ENCODE results near the gene CCDC146. TPM values are rescaled to one million over a fixed set of nuclear protein-coding genes. Genes with fewer than 3 reads are reported as not detected.
A peak's percentile ranks its signal among the peaks of the same experiment; 100 is the strongest.
"Not testable (repeated sequence)": the region's sequence is repeated elsewhere in the genome, so short reads cannot be mapped to it uniquely, and the experiment has no call there.

CCDC146 gene
- total RNA-seq, 1 donor from 2014 or later = 3.2 TPM

DNA sequence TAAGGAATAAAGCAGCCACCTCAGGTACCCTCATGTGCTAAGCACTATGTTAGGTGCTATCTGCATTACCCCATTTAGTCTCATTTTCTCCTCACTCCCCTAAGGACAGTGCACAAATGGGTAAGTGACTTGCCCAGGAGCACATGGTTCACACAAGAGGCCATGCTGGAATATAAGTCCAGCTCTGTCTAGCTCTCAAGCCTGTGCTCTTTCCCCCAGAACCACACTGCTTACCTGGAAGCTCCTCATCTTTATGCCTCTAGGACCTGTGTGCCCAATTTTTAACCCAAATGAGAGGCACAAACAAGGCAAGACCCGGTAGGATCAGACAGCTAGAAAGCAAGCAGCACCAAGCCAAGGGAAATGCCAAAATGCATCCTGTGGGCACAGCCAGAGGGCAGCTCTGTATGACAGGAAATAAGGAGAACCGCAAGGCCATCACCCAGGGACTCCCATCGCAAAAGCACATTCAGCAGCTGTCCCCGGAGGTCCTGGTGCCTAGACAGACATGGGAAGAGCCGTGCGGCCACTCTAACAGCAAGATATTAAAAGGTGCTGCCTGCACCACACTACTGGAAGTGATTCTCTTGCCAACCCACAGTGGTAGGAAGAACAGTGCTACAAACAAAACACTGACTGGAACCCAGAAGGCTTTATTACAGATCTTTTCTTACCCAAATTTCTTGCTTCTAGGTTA lies 205.7 kb downstream of the CCDC146 start:
- no peaks in the 10 kb centered on the region for H3K9me3 Mint-ChIP-seq
- no peak for TF ChIP-seq CTCF (conservative IDR thresholded peaks at IDR 0.05)
- H3K4me1 Mint-ChIP-seq = peaks cover 5% of the 10 kb centered on the region
- no peak overlapping the region for H3K4me3 Mint-ChIP-seq
- H3K27me3 Mint-ChIP-seq (ENCODE audit: low read depth) = no peaks in the 10 kb centered on the region
- no peak for DNase-seq (ENCODE audit: low read depth, low spot score)
- peak overlapping the region; percentile 9 for H3K27ac Mint-ChIP-seq (ENCODE audit: unreplicated experiment)
- H3K36me3 Mint-ChIP-seq (ENCODE audit: low read depth) = no peaks in the 10 kb centered on the region

- Mint-ChIP-seq H3K4me1 (peaks cover 5% of the 10 kb centered on the region), H3K27me3 (ENCODE audit: low read depth) (no peaks in the 10 kb centered on the region), H3K36me3 (ENCODE audit: low read depth) (no peaks in the 10 kb centered on the region), H3K9me3 (no peaks in the 10 kb centered on the region), H3K4me3 (no peak overlapping the region), H3K27ac (ENCODE audit: unreplicated experiment) (no peak overlapping the region)
- no peak for TF ChIP-seq CTCF (conservative IDR thresholded peaks at IDR 0.05)
- no peak for DNase-seq (ENCODE audit: low read depth, low spot score)
These were observed 206.3 kb downstream of the CCDC146 start for GRCh38 chr7:77328669-77329068.

DNA sequence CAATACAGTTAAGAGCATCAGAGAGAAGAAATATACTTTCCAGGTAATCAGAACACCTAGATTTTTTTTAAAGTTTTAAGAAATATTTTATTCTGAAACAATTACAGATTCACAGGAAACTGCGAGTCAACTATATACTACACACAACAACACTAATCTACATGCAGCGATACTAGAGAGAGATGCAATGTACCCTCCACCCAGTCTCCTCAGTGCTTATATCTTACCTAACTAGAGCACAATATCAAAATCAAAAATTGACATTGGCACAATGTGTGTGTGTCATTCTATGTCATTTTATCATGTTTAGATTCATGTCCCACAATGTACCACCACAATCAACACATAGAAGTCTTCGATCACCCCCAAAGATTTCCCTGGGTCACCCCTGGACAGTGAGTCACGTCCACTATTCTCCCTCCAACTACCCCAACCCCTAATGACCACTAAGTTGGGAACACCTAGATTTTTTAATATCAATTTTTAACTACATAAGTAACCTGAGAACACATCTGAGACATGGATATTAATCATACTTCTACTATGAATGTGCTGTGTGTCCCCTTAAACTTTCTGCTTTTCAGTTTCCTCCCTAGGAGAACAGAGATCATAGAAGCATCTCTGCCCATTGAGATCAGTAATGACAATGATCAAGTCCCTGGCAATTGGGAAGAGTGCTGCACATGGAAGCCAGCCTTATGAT lies 207.2 kb downstream of the CCDC146 start:
- Mint-ChIP-seq H3K27ac (ENCODE audit: unreplicated experiment) (no peak overlapping the region), H3K4me1 (peaks cover 5% of the 10 kb centered on the region), H3K4me3 (no peak overlapping the region), H3K9me3 (no peaks in the 10 kb centered on the region), H3K27me3 (ENCODE audit: low read depth) (no peaks in the 10 kb centered on the region), H3K36me3 (ENCODE audit: low read depth) (no peaks in the 10 kb centered on the region)
- no peak for TF ChIP-seq CTCF (conservative IDR thresholded peaks at IDR 0.05)
- no peak for DNase-seq (ENCODE audit: low read depth, low spot score)

DNA sequence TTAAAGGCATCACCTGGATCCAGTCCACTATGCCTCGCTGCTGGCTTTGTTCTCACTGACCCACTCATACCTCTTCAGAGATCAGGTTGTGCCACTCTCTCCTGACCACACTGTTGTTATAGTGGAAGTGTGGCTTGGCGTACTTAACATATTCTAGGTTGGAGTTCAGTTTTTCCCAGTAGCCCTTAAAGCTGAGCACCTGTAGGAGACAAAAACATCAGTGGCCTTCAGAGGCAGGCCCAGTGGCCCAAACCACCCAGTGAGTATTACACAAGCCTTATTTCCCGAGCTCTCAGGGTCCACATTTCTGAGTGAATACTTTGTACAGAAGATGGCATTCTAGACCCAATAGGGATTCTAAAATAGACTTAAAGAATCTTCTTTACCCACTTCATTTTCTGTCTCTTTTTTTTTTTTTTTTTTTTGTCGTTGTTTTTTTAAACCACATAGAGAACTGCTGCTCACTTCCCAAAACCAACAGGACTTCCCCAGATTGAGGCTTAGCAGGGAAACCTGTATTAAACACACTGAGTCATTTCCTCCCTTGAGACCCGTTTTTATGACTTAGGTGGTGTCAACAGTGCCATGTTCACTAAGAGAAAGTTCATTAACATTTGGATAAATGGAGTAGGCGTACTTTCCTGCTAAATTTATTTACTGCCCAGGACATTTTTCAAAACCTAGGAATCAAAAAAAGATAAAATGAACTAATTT lies 207.9 kb downstream of the CCDC146 start:
- no peak for TF ChIP-seq CTCF (conservative IDR thresholded peaks at IDR 0.05)
- DNase-seq (ENCODE audit: low read depth, low spot score) = no peak
- Mint-ChIP-seq H3K4me3 (no peak overlapping the region), H3K36me3 (ENCODE audit: low read depth) (no peaks in the 10 kb centered on the region), H3K4me1 (peaks cover 5% of the 10 kb centered on the region), H3K27me3 (ENCODE audit: low read depth) (no peaks in the 10 kb centered on the region), H3K9me3 (no peaks in the 10 kb centered on the region), H3K27ac (ENCODE audit: unreplicated experiment) (no peak overlapping the region)

DNA sequence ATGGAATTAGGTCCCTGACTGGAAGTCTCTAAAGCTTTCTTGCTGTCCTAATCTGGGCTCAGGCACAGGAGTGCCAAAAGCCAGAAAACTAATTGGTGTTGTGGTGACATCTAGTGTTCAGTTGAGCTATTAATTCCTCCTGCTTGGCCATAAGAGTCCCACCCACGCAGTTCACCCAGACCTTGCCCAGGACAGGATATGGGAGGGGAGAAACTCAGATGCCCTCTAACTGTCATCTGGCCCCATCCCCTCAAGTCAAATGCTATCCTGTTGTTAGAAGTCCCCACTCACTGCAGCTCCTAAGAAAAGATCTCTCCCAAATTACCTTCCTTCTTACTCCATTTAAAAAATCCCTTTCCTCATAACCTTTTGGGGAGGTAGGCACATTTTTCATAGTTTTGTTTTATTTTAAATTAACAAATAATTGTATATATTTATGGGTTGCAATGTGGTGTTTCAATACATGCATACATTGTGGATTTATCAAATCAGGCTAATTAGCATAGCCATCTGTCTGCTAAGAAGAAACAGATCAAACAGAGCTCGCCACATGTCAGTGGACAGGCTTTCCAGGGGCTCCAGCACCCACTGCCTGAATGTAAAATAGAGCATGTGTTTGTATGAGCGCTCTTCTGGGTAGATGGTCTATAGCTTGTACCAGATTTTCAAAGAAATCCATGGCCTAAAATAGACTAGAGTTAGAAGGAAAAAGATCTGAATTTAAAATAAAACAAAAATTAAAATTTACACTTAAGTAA lies 209.7 kb downstream of the CCDC146 start:
- TF ChIP-seq CTCF (conservative IDR thresholded peaks at IDR 0.05) = peak; percentile 75
- Mint-ChIP-seq H3K36me3 (ENCODE audit: low read depth) (no peaks in the 10 kb centered on the region), H3K27me3 (ENCODE audit: low read depth) (no peaks in the 10 kb centered on the region), H3K9me3 (no peaks in the 10 kb centered on the region), H3K27ac (ENCODE audit: unreplicated experiment) (no peak overlapping the region), H3K4me1 (peaks cover 5% of the 10 kb centered on the region), H3K4me3 (no peak overlapping the region)
- peak; percentile 40 for DNase-seq (ENCODE audit: low read depth, low spot score)

DNA sequence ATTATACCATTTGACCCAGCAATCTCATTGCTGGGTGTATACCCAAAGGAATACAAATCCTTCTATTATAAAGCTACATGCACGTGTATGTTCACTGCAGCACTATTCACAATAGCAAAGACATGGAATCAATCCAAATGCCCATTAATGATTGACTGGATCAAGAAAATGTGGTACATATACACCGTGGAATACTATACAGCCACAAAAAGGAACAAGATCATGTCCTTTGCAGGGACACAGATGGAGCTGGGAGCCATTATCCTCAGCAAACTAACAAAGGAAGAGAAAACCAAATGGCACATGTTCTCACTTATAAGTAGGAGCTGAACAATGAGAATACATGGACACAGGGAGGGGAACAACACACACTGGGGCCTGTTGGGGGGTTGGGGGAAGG lies 211.6 kb downstream of the CCDC146 start:
- DNase-seq (ENCODE audit: low read depth, low spot score); H3K36me3 Mint-ChIP-seq (ENCODE audit: low read depth); H3K27me3 Mint-ChIP-seq (ENCODE audit: low read depth); H3K9me3 Mint-ChIP-seq; H3K4me1 Mint-ChIP-seq; H3K27ac Mint-ChIP-seq (ENCODE audit: unreplicated experiment); H3K4me3 Mint-ChIP-seq: not testable (repeated sequence)
